GM12873 (cell line): ENCODE data around the gene MUC12.

Source experiments
- CTCF ChIP-seq: IDR thresholded peaks from 2 replicates; pipeline ENCODE4 v1.5.1; 2012; ENCODE audit warnings: low read depth, mild to moderate bottlenecking, moderate library complexity, low read length, control low read depth; ENCODE audit not compliant: insufficient read depth; ENCODE audit errors: missing control alignments

Gene MUC12

GRCh38 chr7:100946111-100946510, 23.3 kb upstream of the MUC12 start:
- TF ChIP-seq CTCF, result no peak

GRCh38 chr7:100946766-100947365, 22.5 kb upstream of the MUC12 start:
- no peak for TF ChIP-seq CTCF

- no peak for TF ChIP-seq CTCF
Observed at GRCh38 chr7:100947792-100948191, 21.6 kb upstream of the MUC12 start.

- TF ChIP-seq CTCF, result no peak
Observed at GRCh38 chr7:100949227-100949932, 20.0 kb upstream of the MUC12 start, which contains the start of gene MUC3A. TSS of gene MUC3A (plus strand) at chr7:100949534. CDS start at chr7:100949625, 91 bp downstream.

GRCh38 chr7:100949933-100950443, 19.4 kb upstream of the MUC12 start:
- TF ChIP-seq CTCF, result no peak

- TF ChIP-seq CTCF, result no peak
Observed at GRCh38 chr7:100951172-100951571, 18.2 kb upstream of the MUC12 start.

GRCh38 chr7:100951888-100952560, 17.3 kb upstream of the MUC12 start:
- TF ChIP-seq CTCF, result no peak
